ENCODE measurements around the gene CCDC183.

GRCh38 chr9:136829412-136829811, 33.3 kb downstream of the CCDC183 start:
- TF ChIP-seq, protein P1, sequence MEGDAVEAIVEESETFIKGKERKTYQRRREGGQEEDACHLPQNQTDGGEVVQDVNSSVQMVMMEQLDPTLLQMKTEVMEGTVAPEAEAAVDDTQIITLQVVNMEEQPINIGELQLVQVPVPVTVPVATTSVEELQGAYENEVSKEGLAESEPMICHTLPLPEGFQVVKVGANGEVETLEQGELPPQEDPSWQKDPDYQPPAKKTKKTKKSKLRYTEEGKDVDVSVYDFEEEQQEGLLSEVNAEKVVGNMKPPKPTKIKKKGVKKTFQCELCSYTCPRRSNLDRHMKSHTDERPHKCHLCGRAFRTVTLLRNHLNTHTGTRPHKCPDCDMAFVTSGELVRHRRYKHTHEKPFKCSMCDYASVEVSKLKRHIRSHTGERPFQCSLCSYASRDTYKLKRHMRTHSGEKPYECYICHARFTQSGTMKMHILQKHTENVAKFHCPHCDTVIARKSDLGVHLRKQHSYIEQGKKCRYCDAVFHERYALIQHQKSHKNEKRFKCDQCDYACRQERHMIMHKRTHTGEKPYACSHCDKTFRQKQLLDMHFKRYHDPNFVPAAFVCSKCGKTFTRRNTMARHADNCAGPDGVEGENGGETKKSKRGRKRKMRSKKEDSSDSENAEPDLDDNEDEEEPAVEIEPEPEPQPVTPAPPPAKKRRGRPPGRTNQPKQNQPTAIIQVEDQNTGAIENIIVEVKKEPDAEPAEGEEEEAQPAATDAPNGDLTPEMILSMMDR (IDR thresholded peaks at IDR 0.05) = no peak
- TF ChIP-seq POLR2AphosphoS5 (IDR thresholded peaks at IDR 0.05) (no peak), POLR2A (IDR thresholded peaks at IDR 0.05) (no peak), EP300 (IDR thresholded peaks at IDR 0.05) (no peak)

All from sigmoid colon (tissue), 4 donors.